G401 (cell line): Measurements from ENCODE around the gene ANKS6. TPM values are rescaled to one million over a fixed set of nuclear protein-coding genes. Genes with fewer than 3 reads are reported as not detected.
A peak's percentile ranks its signal among the peaks of the same experiment; 100 is the strongest.

Source experiments
- DNase-seq: peaks from one replicate; pipeline ENCODE4 v3.0.0-alpha.2; 2015; ENCODE audit warnings: low spot score
- in situ Hi-C: cut with HindIII; loops from 2 replicates; pipeline ENCODE4 v1.10.0; 2016; ENCODE audit warnings: low sequenced_read_pairs, mixed read lengths
- total RNA-seq: library from RNA; depleted of rRNA; stranded (reverse); fragments of >200 nt; shearing (Covaris generic); gene quantifications from 2 replicates; pipeline ENCODE4 v1.2.3, GENCODE V29; 2014

ANKS6 gene
- total RNA-seq, 1 experiment from 2014 or later, result 55.6 TPM

DNA sequence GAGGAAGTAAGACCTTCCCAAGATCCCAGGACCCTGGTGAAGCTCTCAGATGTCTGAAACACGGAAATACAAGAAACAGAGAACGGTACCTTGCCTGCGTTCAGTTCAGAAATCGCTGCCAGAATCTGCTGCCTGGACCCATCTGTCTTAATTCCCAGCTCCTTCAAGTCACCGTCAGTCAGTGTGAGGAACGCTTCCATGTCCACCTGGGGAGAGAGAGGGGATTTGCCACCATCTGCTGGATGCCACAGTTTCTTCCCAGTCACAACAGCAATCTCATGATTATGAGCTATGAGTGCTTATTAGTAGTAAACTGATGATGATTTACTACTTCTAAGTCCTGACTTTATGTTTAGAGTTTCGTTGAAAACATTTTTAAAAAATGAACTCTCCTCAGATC is 50.9 kb downstream of the ANKS6 start:
- in situ Hi-C loops, result no loop called here

DNA sequence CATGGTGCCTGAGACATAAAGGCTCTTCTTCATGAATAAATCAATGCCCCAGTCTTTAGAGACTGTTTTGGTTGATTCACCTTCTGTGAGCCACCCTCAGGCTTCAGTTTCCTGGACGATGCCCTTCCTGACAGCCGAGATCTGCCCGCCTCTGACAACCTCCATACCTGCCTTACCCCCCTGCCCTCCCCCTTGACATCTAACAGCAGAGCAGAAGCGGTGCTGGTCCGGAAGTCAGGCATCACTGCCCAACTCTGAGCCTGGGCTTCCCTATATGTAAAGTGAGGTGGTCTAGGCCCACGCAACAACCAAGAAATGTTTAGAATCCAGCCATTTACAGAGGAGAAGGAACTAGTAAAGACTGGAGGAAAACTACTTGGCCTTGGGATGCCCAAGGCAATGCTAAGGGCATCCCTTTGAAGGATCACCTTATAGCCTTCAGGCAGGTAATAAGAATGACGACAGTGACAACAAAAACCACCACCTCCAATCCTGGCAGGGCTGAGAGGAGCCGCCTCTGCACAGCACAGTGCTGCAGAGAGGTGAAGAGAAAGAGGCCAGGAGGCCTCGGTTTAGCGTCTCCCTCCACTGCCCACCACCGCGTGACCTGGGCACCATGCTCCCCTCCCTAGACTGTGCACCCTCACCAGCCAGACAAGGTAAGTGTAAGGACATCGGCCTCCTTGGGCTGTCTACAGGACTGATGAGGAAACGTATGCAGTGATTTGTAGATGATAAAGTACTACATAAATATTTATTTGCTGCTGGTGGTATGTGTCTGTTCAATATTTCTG is 52.3 kb downstream of the ANKS6 start:
- in situ Hi-C loops, result no loop called here
- DNase-seq, result no peak

More for the DNA sequence above, 50.9 kb downstream of the ANKS6 start:
- DNase-seq, result peak; percentile 86

DNA sequence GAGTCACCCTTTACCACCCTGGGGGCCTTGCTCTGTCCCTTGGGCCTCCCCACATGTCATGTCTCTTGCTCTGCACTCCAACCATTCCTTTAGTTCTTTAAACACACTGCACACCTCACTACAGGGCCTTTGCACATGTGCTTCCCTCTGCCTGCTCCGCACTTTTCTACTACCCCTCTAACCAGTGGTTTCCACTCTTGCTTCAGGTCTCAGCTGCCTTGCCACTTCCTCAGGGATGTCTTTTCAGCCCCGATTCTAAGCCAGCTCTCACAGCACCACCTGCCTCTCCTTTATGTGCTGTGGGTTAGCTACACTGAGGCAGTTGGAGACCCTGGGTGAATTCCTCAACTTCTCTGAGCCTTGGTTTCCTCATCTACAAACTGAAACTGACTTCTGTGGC is 53.0 kb downstream of the ANKS6 start:
- in situ Hi-C loops, result no loop called here
- DNase-seq, result no peak

DNA sequence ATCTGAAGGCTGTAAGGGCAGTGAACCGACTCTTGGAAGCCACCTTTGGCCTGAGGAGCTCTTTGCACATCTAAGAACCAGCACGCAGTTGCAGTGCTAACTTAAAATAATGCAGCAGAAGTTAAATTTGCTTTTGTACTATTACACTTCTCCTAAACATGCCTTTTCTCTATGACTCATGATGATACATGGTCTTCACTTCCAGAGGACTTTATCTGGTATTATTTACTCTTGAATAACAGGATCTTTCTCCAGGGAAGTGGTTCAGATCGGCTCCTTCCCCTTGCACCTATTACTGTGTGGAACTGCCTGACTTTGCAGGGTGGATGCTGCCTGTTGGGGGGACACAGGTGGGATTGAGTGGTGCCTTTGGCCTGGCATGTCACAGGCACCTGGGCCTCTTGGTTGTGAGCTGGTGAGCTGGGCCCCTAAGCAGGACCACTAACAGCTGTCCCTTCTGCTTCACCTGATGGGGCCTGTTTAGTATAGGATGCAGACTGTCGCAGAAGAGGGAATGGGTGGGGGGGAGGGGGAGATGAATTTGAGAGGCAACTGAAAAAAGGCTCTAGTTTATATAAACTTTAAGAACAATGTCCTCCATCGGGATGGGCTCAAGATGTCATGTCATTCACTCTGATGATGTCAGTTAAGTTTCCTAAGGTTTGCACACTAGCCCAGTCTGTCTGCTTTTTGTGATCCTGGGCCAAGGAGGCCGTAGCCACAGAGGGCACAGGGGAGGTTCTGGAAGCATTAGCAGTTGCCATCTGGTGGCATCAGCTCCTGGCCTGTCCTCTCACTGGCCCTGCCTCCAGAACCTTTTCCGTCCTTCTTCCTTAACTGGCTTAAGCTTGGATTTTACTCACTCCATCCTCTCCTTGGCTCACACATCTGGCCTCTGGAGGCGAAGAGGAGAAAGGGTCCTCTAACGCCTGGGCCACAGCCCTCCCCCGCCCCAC is 53.8 kb downstream of the ANKS6 start:
- DNase-seq, result peak; percentile 70
- in situ Hi-C loops, result no loop called here

DNA sequence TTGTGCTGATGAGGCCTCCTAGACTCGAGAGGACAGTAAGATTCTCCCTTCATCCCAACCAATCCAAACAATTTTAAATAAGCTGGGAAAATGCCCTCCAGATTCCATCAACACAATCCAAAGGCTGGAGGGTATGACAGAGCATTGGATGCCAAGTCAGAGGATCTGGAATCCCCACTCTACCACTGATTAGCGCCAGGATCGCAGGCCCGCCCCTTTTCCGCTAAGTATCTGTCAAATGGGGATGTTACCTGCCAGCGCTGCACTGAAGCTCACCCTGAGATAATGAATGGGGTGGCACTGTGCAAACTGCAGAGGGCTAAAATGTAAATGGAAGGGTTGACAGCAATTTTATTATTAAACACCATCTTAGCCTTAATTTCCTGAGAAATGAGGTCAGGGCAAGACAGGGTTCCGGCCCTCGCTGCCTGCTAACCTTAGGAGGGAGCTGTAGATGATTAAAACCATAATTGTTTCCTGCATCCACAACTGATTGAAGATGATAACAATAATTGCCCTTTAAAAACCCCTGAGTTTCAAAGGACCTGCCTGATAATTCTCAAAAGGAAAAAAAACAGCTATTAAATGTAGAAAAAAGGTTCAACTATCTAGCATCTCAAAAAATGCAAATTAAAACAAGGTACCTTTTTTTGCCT is 56.0 kb downstream of the ANKS6 start:
- in situ Hi-C loops, result no loop called here
- DNase-seq, result no peak

DNA sequence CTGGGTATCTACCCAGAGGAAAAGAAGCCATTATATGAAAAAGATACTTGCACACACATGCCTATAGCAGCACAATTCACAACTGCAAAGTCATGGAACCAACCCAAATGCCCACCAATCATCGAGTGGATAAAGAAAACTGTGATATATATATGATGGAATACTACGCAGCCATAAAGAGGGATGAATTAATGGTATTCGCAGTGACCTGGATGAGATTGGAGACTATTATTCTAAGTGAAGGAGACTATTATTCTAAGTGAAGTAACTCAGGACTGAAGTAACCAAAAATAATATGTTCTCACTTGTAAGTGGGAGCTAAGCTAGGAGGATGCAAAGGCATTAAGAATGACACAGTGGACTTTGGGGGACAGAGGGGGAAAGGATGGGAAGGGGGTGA is 57.6 kb downstream of the ANKS6 start:
- in situ Hi-C loops, result no loop called here
- no peak for DNase-seq

DNA sequence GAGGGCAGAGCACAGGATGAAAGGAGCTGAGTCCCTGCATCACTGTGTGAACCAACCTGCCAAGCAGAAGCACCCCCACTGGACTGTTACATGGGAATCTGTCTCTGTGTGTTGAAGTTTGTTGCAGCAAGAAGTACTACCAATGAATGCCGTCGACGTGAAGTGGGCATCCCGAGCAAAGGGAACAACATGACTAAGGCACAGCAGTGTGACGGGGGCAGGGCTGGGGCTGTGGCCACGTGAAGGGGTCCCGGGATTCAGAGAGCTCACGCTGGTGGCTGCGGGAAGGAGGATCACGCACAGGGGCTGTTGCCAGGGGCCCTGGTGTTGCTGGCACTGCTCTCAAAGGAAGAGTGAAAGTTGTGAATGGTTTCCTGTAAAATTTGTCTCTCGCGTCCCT is 60.1 kb downstream of the ANKS6 start:
- DNase-seq, result no peak
- in situ Hi-C loops, result no loop called here

DNA sequence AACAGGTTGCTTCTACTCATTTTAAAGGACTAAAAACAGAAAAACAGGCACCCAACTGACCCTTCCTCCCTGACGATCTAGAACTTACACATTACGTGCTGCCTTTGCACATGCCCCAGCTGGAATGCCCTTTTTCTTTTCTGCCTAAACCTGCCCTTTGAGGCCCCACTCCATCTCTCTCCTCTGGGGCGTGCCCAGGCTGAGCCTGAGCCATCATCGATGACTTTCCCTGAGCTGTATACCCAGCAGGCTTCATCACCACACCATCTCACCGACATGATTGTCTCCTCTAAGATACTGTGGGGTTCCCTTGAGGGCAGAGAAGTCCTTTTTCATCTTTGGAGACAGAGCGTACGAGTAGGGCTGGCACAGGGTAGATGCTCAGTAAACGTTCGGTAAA is 63.6 kb downstream of the ANKS6 start:
- no peak for DNase-seq
- in situ Hi-C loops, result no loop called here

DNA sequence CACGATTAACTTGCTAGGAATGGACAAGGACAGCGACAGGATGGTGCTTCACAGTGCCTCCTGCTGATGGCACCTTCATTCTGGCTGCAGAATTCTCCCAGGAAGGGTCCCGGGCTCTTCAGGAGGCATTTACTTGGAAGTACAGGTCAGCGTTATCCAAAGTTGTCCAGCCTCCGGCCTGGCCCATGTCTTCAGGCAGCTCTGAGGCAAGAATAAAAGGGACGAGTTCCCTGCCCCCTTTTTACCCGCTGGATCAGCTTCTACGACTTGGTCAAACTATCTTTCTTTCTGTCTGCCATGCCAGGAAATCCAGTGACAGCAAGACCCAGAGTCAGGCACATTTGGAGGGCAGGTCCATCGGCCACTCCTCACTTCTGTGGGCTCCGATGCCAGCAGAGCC is 64.3 kb downstream of the ANKS6 start:
- in situ Hi-C loops, result no loop called here

DNA sequence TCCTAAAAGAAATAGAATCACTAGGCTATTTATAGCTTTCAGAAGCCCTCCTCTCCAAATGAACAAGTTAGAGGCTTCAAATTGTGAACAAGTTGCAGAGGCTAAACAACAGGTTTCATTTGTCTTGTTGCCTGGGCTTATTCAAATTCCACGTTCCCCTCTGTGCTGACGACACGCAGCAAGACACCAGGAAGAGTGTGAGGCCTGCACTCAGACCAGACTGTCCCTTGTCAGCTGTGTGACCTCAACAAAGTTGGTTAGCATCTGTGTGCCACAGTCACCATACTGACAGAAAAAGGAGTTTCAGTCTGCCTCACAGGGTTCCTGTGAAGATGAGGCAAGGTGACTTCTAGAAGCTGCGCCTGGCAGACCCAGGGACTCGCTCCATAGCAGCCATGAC is 65.5 kb downstream of the ANKS6 start:
- in situ Hi-C loops, result no loop called here
- no peak for DNase-seq

More for the DNA sequence above, 64.3 kb downstream of the ANKS6 start:
- no peak for DNase-seq

DNA sequence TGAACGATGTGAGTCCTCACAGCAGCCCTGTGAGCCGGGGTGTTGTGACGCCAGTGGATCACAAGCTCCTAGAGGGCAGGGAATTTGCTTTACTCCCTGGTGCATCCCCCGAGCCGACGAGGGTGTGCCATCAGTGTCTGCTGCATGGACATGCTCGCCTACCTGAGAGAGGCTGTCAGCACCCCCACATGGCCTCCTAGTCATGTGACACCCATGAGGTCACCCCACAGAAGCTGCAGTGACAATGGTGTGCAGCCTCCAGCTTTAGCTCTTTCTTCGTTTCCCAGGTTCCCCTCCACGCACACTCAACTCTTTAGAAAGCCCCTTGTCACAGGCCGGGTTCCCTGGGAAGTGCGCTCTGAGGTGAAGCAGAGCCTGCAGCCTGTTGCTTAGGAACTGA is 67.9 kb downstream of the ANKS6 start:
- no peak for DNase-seq
- in situ Hi-C loops, result no loop called here

DNA sequence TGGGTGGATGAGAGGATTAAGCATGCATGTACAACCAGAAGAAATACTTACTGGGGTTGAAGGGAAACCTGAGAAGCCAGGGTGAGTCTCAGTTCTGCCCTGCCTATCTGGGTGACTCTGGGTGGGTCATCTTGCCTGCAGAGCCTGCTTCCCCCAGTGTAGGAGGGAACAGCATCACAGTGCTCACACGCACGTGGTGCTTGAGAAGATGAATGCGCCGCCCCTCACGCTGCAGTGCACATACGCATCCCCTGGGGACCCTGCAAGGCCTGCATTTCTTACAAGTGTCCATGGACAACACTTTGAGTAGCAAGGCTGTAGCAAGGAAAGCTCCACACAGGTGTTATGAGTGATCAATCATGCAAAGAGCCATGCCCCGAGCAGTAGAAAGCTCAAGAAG is 68.9 kb downstream of the ANKS6 start:
- no peak for DNase-seq
- in situ Hi-C loops, result no loop called here

DNA sequence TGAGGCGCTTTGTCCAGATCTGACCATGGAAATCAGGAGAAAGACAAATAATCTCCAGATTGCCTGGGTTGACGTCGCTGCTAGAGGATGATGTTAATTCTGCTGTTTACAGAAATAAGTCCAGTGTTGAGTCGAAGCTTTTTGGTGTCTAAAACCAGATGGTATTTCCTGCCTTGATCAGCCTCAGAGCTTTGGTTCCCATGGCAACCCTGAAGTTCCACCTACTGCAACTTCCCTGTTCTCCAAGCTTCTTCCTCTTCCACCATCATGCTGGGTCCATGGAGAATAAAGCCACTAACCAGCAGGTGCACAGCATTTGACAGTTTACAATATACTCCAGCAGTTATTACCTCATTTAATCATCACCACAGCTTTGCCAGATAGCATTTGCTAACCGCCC is 69.6 kb downstream of the ANKS6 start:
- peak; percentile 40 for DNase-seq
- in situ Hi-C loops, result no loop called here

DNA sequence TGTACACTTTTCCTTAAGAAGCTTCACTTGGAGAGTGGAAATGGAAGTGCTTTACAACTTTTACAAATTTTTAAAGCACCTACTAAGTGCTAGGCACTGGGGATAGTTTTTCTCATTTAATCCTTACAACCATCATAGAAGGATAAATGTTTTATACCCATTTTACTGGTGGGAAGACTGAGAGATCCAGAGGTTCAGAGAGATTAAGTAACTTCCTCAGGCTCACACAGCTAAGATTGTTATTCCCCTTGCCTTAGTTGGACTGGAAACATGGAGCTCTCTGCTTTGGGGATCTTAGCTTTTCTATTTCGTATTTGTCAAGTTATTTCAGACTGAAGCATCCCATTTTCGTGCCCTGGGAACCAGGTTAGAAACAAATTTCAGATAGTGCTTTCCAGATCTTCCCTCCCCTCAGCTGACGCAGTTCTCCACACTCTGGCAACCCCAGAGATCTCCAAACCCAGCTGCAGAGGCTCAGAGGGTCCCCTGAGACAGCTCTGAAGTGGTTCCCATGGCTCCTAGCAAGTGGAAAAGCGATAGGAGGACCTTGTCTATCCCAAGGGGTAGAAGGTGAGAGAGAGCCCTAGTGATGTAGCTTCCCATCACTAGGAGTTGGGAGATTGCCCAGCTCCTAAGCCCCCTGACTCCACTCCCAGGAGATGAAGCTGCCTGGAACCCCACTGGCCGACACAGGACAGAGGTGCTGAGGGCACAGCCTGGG is 71.4 kb downstream of the ANKS6 start:
- no peak for DNase-seq
- in situ Hi-C loops, result no loop called here

DNA sequence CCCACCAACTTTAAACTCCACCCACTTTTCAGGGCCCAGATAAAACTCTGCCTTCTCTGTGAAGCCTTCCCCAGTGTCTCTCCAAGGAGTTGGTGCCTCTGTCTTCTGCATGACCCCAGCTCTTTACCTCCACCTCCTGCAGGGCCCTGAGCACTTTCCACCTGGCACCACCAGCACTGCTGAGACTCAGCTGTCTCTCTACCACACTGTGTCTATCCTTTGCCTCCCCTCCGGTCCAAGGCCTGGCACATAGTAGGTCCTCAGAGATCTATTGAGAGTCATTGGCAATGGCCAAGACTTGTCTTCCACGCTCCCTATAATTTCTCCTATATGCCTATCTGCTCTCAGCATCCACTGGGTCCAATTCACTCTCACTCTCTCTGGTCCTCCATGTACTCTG is 74.7 kb downstream of the ANKS6 start:
- DNase-seq, result no peak
- in situ Hi-C loops, result no loop called here

DNA sequence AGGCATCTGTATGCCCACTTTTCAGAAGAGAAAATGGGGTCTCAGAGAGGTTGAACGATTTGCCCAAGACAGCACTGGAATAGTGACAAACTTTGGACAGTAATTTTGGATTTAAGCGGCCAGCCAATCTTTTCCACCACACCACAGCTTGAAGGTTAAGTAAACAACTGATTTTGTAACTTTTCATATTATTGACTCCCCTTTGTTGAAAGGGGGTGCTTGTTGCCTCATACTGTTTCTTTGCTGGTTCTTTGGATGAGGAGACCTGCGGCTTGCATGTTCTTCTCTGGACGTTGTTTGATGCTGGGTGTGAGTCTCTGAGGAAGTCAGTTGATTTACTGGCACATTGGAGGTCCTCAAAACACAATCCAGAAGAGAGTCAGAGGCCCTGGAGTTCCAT is 76.0 kb downstream of the ANKS6 start:
- in situ Hi-C loops, result no loop called here
- DNase-seq, result no peak

DNA sequence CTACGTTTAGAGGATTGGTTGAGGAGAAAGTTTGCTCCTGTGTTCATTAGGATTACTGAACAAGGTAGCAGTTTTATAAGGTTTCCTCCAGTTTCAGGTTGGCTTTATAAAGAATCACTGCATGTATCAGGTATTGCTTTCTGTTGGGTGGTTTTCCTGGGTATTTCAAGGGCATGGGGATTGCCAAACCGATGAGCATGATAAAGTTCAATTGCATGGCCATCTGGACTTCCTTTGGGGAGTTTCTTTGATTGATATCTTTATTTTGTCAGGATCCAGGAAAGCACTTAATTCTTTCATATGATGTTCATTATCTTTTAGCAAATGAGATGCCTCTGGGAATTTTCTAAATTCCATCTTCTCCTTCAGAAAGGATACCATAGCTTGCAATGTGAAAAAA is 77.3 kb downstream of the ANKS6 start:
- in situ Hi-C loops, result no loop called here
- no peak for DNase-seq

DNA sequence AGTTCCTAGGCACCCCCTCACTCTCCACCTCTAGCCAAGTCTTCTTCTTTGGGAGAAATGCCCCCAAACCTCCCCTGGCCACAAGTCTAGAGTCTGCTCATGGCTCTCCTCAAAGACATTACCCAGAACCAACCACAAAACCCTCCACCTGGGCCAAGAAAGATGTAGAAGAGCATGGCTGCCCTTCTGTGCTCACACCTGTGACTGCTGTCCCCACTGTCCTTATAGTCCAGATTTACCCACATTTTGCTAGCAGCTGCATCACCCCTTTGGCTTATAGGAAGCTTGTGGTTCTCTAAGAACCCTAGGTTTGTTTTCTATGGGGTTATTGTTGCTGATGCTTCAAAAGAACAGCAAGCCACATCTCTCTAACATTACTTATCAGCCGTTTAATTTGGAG is 81.5 kb downstream of the ANKS6 start:
- no peak for DNase-seq
- in situ Hi-C loops, result no loop called here

DNA sequence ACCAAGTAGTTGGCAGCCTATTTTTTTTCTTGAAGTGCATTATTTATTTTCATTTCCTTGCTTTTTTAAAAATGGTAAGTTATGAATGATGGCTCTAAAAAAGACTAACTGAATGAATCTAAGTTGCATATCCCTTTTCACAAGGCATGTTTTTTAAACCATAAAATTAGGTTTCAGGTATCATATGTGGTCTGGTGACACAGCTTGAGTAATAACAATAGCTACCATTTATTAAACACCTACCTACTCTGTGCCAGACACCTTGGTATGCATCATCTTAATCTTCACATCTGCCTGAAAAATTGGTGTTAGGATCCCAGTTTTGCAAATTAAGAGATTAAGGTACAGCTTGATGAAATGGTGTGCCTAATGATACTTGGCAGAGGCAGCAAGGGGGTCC is 83.4 kb downstream of the ANKS6 start:
- in situ Hi-C loops, result no loop called here
- no peak for DNase-seq
